ENCODE data around the gene FNIP2. TPM values are rescaled to one million over a fixed set of nuclear protein-coding genes. Genes with fewer than 3 reads are reported as not detected.
"Not testable (repeated sequence)": the region's sequence is repeated elsewhere in the genome, so short reads cannot be mapped to it uniquely, and the experiment has no call there.

FNIP2 gene
- total and polyA plus RNA-seq, 3 donors from 2014 or later: 23.5 to 28.4 (median 25.0) TPM

- DNase-seq: no peak
- WGBS, 2 donors: 95 to 96% methylated on average over 5 of the region's 5 CpGs
- H3K9me3 ChIP-seq: no peaks in the 10 kb centered on the region
- no peak overlapping the region for H3K4me3 ChIP-seq
- no peaks in the 10 kb centered on the region for H3K27me3 ChIP-seq
- no peak overlapping the region for H3K27ac ChIP-seq
- no peaks in the 10 kb centered on the region for H3K36me3 ChIP-seq (ENCODE audit: low read depth, missing control alignments)
- intact Hi-C loops (cut with DNase I; ENCODE audit: low total_unique reads): no loop called here
- no peak for TF ChIP-seq POLR2A (IDR thresholded peaks at IDR 0.05)
- TF ChIP-seq CTCF (IDR thresholded peaks at IDR 0.05): no peak
- no peaks in the 10 kb centered on the region for H3K4me1 ChIP-seq
These were observed 14.2 kb upstream of the FNIP2 start for GRCh38 chr4:158754385-158755180.

GRCh38 chr4:158755819-158756218 lies 13.0 kb upstream of the FNIP2 start:
- H3K4me1 ChIP-seq; intact Hi-C loops (cut with DNase I; ENCODE audit: low total_unique reads); DNase-seq; H3K36me3 ChIP-seq (ENCODE audit: low read depth, missing control alignments); H3K27ac ChIP-seq; H3K27me3 ChIP-seq; H3K4me3 ChIP-seq; H3K9me3 ChIP-seq: not testable (repeated sequence)
- WGBS, 2 donors: 93 to 94% methylated on average over 7 of the region's 7 CpGs

- no peaks in the 10 kb centered on the region for H3K9me3 ChIP-seq
- intact Hi-C loops (cut with DNase I; ENCODE audit: low total_unique reads): no loop called here
- no peaks in the 10 kb centered on the region for H3K27me3 ChIP-seq
- DNase-seq: no peak
- H3K36me3 ChIP-seq (ENCODE audit: low read depth, missing control alignments): no peaks in the 10 kb centered on the region
- TF ChIP-seq CTCF (IDR thresholded peaks at IDR 0.05) (no peak), POLR2A (IDR thresholded peaks at IDR 0.05) (no peak)
- H3K4me1 ChIP-seq: no peaks in the 10 kb centered on the region
- H3K4me3 ChIP-seq: no peak overlapping the region
- H3K27ac ChIP-seq: no peak overlapping the region
These were observed 12.2 kb upstream of the FNIP2 start for GRCh38 chr4:158756588-158756987.

- 69 to 72% methylated on average over 4 of the region's 4 CpGs for WGBS, 2 donors
- no peak for TF ChIP-seq POLR2A (IDR thresholded peaks at IDR 0.05)
- no peak for TF ChIP-seq CTCF (IDR thresholded peaks at IDR 0.05)
- no peaks in the 10 kb centered on the region for H3K36me3 ChIP-seq (ENCODE audit: low read depth, missing control alignments)
- H3K4me1 ChIP-seq: no peaks in the 10 kb centered on the region
- no peaks in the 10 kb centered on the region for H3K9me3 ChIP-seq
- no peak for DNase-seq
- H3K27me3 ChIP-seq: no peaks in the 10 kb centered on the region
- intact Hi-C loops (cut with DNase I; ENCODE audit: low total_unique reads): no loop called here
- no peak overlapping the region for H3K27ac ChIP-seq
- no peak overlapping the region for H3K4me3 ChIP-seq
These were observed 10.7 kb upstream of the FNIP2 start for GRCh38 chr4:158758142-158758541.

GRCh38 chr4:158758703-158759102 lies 10.1 kb upstream of the FNIP2 start:
- no peak for DNase-seq
- no peaks in the 10 kb centered on the region for H3K36me3 ChIP-seq (ENCODE audit: low read depth, missing control alignments)
- intact Hi-C loops (cut with DNase I; ENCODE audit: low total_unique reads): no loop called here
- no peak overlapping the region for H3K4me3 ChIP-seq
- H3K4me1 ChIP-seq: no peaks in the 10 kb centered on the region
- H3K27me3 ChIP-seq: no peaks in the 10 kb centered on the region
- H3K27ac ChIP-seq: no peak overlapping the region
- no peaks in the 10 kb centered on the region for H3K9me3 ChIP-seq
- 85 to 92% methylated on average over 4 of the region's 4 CpGs for WGBS, 2 donors
- TF ChIP-seq CTCF (IDR thresholded peaks at IDR 0.05) (no peak), POLR2A (IDR thresholded peaks at IDR 0.05) (no peak)

GRCh38 chr4:158759539-158759938 lies 9.3 kb upstream of the FNIP2 start:
- H3K36me3 ChIP-seq (ENCODE audit: low read depth, missing control alignments); H3K9me3 ChIP-seq; H3K27ac ChIP-seq; DNase-seq; H3K4me3 ChIP-seq; H3K4me1 ChIP-seq; H3K27me3 ChIP-seq; intact Hi-C loops (cut with DNase I; ENCODE audit: low total_unique reads): not testable (repeated sequence)
- WGBS, 2 donors: 97 to 98% methylated on average over 12 to 20 of the region's 20 CpGs

All from testis (tissue), 3 donors.